22Rv1 (cell line): ENCODE results near the gene C1orf21.

Experiments used
- H3K27ac ChIP-seq: fragments of 450-650 bp; 2 replicates; pipeline ENCODE4 v1.5.1; 2017
- ZFX ChIP-seq: fragments of 450-650 bp; IDR thresholded peaks from 2 replicates; pipeline ENCODE4 v1.6.1; 2017; ENCODE audit warnings: antibody characterized with exemption, borderline replicate concordance
- TF ChIP-seq, protein P1 (sequence below): fragments of 450-650 bp; IDR thresholded peaks from 2 replicates; pipeline ENCODE4 v1.5.1; 2017; ENCODE audit warnings: mild to moderate bottlenecking

C1orf21 gene

DNA sequence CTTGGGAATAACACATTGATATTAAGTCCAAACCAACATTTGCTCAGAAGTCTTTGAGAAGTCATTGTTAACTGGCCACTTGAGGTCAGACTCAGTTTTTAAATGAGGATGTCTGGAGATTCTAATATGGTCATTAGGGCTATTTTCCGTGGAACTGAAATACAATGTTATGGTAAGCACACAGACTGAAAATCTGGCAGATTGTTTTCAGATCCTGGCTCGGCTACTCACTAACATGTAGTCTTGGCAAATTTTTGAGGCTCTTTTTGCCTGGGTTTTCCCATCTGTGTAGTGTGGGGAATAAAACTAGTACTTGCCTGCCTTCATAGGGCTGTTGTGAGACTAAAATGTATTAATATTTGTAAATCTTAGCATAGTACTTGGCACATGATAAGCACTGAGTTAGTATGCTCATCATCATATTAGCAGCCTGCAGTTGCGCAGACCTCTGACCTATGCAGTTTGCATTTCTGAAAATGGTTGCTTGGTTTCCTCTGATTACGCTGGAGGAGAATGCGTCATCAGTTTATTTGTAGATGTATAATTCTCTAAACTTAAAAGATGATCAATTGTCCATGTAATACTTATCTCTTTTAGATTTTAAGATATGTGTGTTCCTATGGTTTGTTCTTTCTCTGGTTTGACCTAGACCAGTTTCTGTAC, 100.8 kb downstream of the C1orf21 start:
- no peak for TF ChIP-seq ZFX
- TF ChIP-seq, protein P1, sequence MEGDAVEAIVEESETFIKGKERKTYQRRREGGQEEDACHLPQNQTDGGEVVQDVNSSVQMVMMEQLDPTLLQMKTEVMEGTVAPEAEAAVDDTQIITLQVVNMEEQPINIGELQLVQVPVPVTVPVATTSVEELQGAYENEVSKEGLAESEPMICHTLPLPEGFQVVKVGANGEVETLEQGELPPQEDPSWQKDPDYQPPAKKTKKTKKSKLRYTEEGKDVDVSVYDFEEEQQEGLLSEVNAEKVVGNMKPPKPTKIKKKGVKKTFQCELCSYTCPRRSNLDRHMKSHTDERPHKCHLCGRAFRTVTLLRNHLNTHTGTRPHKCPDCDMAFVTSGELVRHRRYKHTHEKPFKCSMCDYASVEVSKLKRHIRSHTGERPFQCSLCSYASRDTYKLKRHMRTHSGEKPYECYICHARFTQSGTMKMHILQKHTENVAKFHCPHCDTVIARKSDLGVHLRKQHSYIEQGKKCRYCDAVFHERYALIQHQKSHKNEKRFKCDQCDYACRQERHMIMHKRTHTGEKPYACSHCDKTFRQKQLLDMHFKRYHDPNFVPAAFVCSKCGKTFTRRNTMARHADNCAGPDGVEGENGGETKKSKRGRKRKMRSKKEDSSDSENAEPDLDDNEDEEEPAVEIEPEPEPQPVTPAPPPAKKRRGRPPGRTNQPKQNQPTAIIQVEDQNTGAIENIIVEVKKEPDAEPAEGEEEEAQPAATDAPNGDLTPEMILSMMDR, result no peak
- no peak overlapping the region for H3K27ac ChIP-seq

DNA sequence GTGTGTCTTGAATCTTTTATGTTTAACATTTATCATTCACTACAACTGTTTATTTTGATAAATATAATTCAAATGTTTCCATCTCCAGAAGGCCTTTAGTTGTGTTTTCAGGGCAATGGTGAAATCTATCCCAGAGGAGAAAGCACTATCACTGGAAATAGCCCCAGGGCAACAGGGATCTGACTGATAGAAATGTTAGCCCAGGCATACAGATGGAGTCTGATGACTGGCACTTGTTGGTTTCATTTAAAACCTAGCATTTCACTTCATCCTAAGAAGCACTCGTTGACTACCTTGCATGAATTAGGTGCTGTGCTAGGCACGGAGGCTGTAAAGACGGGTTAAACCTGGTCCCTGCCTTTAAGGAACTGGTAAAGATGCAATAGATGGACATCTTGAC, 103.1 kb downstream of the C1orf21 start:
- TF ChIP-seq, protein P1, result no peak
- TF ChIP-seq ZFX, result no peak
- H3K27ac ChIP-seq, result no peak overlapping the region

DNA sequence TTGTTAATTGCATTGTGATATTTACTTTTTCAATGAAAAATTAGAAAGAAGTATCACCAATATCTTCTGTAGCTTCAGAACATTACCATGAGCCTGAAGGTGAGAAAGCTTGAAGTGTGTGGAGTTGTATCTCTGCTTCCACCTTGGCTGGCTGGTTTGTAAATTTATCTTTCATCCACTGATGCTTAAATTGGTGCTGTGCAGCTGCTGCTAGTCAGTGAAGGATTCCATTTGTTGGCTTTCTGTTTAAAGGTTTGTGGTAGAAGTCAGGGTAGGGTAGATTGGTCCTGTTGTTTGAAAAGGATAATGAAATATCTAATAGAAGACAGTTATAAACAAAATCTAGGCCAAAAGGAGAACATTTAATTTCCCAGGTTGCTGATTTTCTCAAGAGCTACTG, 105.7 kb downstream of the C1orf21 start:
- H3K27ac ChIP-seq, result no peak overlapping the region
- TF ChIP-seq ZFX, result no peak
- TF ChIP-seq, protein P1, result no peak

DNA sequence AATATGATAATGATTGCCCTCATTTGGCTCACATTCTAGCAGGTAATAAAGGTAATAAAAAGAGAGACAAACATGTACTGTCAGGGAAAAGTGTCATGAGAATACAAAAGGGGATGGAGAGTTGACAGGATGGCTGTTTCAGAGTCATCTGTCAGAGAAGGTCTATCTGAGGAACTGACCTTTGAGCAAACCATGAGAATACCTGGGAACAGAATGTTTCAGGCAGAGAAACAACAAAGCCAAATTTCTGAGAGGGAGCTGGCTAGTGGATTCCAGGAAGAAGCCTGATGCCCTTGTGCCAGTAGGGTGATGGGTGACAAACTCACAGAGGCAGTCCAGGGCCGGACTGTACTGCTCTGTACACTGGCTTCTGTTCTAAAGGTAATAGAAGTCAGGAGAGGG, 107.2 kb downstream of the C1orf21 start:
- TF ChIP-seq, protein P1, result no peak
- no peak for TF ChIP-seq ZFX
- no peak overlapping the region for H3K27ac ChIP-seq

DNA sequence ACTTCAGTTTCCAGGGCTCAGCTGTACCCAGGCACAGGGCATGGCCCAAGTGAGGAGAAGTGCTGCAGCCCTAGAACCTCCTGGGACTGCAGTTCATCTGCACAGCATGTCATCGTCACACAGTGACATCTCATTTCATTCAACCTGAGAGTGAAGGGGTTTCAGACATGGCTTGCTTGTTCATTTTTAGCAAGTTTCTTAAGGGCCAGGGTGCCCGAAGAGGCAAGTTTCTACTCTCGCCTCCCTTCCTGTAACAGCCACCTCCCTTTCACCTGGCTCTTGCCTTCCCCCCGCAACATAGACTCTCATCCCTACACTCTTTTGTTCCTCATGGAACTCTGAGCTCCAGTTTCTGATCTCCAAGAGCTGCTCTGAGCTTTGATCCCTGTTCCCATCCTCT, 108.1 kb downstream of the C1orf21 start:
- TF ChIP-seq, protein P1, result no peak
- TF ChIP-seq ZFX, result no peak
- H3K27ac ChIP-seq, result no peak overlapping the region

DNA sequence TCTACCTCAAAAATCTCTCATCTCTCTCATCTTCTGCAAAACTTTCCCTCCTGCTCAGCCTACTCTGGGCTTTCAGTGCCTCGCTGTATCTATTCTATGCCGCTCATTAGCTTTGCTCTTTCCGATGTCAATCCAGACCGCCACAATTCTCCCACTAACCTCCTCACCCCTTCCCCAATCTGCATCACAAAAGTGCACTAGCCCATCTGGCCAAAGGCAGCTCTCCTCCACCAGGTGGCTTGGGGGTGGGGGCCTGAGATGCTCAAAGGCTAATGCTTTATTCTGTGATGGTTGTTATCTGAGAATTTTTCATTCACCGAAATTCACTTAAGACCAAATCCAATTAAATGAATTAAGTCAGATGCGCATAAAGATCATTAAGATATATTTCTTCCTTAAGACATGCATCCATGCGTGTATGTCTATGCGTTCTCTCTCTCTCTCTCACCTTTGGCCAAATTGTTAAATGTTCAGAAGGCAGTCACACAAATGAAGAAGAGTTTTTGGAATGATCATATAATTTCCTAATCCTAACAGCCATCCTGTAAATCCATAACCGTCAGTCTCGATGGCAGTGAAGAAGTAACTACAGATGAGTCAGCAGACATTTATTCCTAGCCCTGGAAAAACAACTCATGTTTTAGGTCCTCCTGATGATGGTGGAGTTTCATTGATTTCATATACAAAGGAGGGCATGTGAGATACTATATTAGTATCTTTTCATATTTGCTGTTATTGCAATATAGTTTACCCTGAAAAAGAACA, 111.3 kb downstream of the C1orf21 start:
- TF ChIP-seq, protein P1, result no peak
- TF ChIP-seq ZFX, result no peak
- H3K27ac ChIP-seq, result no peak overlapping the region

DNA sequence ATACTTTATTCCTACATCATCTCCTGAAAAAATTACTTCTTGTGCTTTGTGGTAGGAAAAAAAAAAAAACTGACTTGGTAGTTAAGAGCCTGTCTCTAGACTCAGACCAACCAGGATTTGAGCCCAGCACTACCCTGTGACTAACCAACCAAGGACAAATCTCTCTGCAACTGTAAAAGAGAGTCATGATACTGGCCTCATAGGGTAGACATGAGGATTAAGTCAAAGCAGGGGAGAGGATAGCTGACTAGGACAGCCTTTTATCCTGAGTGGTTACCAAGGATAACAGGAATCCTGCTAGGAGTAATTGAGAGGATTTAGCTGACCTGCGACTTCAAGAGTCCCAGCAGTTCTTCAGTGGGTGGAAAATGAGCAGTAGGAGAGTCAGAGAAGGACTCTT, 112.8 kb downstream of the C1orf21 start:
- H3K27ac ChIP-seq, result no peak overlapping the region
- TF ChIP-seq, protein P1, result no peak
- TF ChIP-seq ZFX, result no peak
